Activated CD8-positive, alpha-beta T cell treated with anti-CD3 and anti-CD28 coated beads, Interleukin-2, amount 10 ng/mL, durations not matched to agents 7 days and 5 days (primary cell): ENCODE measurements around the gene USF1. TPM values are rescaled to one million over a fixed set of nuclear protein-coding genes. Genes with fewer than 3 reads are reported as not detected.

ENCODE experiments used
- ATAC-seq: fragments of 150-1000 bp; cut with Tn5 transposase; one replicate; pipeline ENCODE4 v1.10.0; 2021; ENCODE audit warnings: moderate library complexity
- CTCF ChIA-PET: fragments of 350-600 bp; sonication (Branson Sonifier 250); formaldehyde crosslinking; loops from one replicate; lab custom pipeline; 2021; ENCODE audit warnings: antibody characterized with exemption; lab: Charles Lee
- POLR2A ChIA-PET: fragments of 350-600 bp; sonication (Branson Sonifier 250); formaldehyde crosslinking; loops from one replicate; lab custom pipeline; 2021; ENCODE audit warnings: antibody characterized with exemption; lab: Charles Lee
- DNase-seq: peaks from one replicate; pipeline ENCODE4 v3.0.0-alpha.2; 2020
- H3K27ac Mint-ChIP-seq: one replicate; pipeline ENCODE4 v1.8.0; 2021; ENCODE audit warnings: mild to moderate bottlenecking, mixed read lengths
- H3K27me3 Mint-ChIP-seq: one replicate; pipeline ENCODE4 v1.8.0; 2021; ENCODE audit warnings: low read depth, mixed read lengths
- H3K36me3 Mint-ChIP-seq: one replicate; pipeline ENCODE4 v1.8.0; 2021; ENCODE audit warnings: low read depth, mixed read lengths
- H3K4me1 Mint-ChIP-seq: one replicate; pipeline ENCODE4 v1.8.0; 2021; ENCODE audit warnings: low read depth, mixed read lengths
- H3K4me3 Mint-ChIP-seq: one replicate; pipeline ENCODE4 v1.8.0; 2021; ENCODE audit warnings: mild to moderate bottlenecking, mixed read lengths
- H3K9me3 Mint-ChIP-seq: one replicate; pipeline ENCODE4 v1.8.0; 2022; ENCODE audit warnings: mixed read lengths; ENCODE audit not compliant: insufficient read depth
- total RNA-seq, 2 experiments: library from RNA; stranded (reverse); gene quantifications; one replicate each; pipeline ENCODE4 v1.2.3, GENCODE V29; 2021

USF1 gene
- 10 to 100 TPM; 81.6 to 83.2 TPM for total RNA-seq

- H3K27me3 Mint-ChIP-seq = no peaks in the 10 kb centered on the region
- POLR2A ChIA-PET = interaction anchor here (0.5 to 4.8 kb wide), 24 partner anchors 9 to 344 kb away, joined by 3 to 141 read pairs (median 7); partner anchors contain the start of genes ARHGAP30, CD48, DEDD and F11R
- no peaks in the 10 kb centered on the region for H3K9me3 Mint-ChIP-seq
Measured at GRCh38 chr1:161045736-161046604, at the start of gene USF1. TSS of gene USF1 (minus strand) at chr1:161045977. CDS start at chr1:161043275, 2,702 bp downstream.

GRCh38 chr1:161095230-161095629 is 49.5 kb upstream of the USF1 start:
- Mint-ChIP-seq H3K27ac (no peak overlapping the region), H3K27me3 (peaks cover 2% of the 10 kb centered on the region), H3K4me3 (no peak overlapping the region), H3K9me3 (no peaks in the 10 kb centered on the region), H3K4me1 (peaks cover 55% of the 10 kb centered on the region), H3K36me3 (peaks cover 14% of the 10 kb centered on the region)
- ChIA-PET CTCF (interaction anchor here (2.2 to 9.8 kb wide), 6 partner anchors 10 to 141 kb away, joined by 10 to 292 read pairs (median 35); partner anchors contain the start of genes ARHGAP30, ITLN2 and USF1), POLR2A (interaction anchor here (0.6 to 3.0 kb wide), 3 partner anchors 25 to 207 kb away, joined by 3 to 12 read pairs (median 4); partner anchors contain the start of gene ARHGAP30)
- ATAC-seq = no peak
- DNase-seq = no peak

More at GRCh38 chr1:161045736-161046604, at the start of gene USF1:
- CTCF ChIA-PET = interaction anchor here (0.5 to 10.7 kb wide), 22 partner anchors 11 to 321 kb away, joined by 3 to 114 read pairs (median 3); partner anchors contain the start of genes ARHGAP30, B4GALT3, F11R and KLHDC9
- H3K4me1 Mint-ChIP-seq = peaks cover 49% of the 10 kb centered on the region
- DNase-seq = peak; percentile 96
- H3K27ac Mint-ChIP-seq = peak within 1 kb of the TSS; percentile 99
- peak within 1 kb of the TSS; percentile 85 for H3K4me3 Mint-ChIP-seq
- H3K36me3 Mint-ChIP-seq = peaks cover 80% of the 10 kb centered on the region
- peak; percentile 68 for ATAC-seq

- H3K4me3 Mint-ChIP-seq = no peak overlapping the region
- H3K27me3 Mint-ChIP-seq = peaks cover 2% of the 10 kb centered on the region
- peaks cover 57% of the 10 kb centered on the region for H3K4me1 Mint-ChIP-seq
- H3K36me3 Mint-ChIP-seq = peaks cover 8% of the 10 kb centered on the region
- POLR2A ChIA-PET = interaction anchor here (0.9 to 3.0 kb wide), 2 partner anchors 24 to 29 kb away, joined by 4 to 12 read pairs; partner anchors contain the start of gene ARHGAP30
- no peak overlapping the region for H3K27ac Mint-ChIP-seq
- ATAC-seq (no peak), DNase-seq (no peak)
- no peaks in the 10 kb centered on the region for H3K9me3 Mint-ChIP-seq
- CTCF ChIA-PET = interaction anchor here (4.6 to 9.8 kb wide), 3 partner anchors 21 to 99 kb away, joined by 52 to 292 read pairs (median 100); partner anchors contain the start of genes ARHGAP30 and USF1
Measured at GRCh38 chr1:161094481-161094880, 48.7 kb upstream of the USF1 start.

- H3K4me3 Mint-ChIP-seq = no peak overlapping the region
- peak; percentile 33 for ATAC-seq
- DNase-seq = no peak
- no peaks in the 10 kb centered on the region for H3K9me3 Mint-ChIP-seq
- peak overlapping the region; percentile 27 for H3K27ac Mint-ChIP-seq
- peaks cover 2% of the 10 kb centered on the region for H3K27me3 Mint-ChIP-seq
- POLR2A ChIA-PET = interaction anchor here (1.3 to 3.0 kb wide), 3 partner anchors 22 to 47 kb away, joined by 4 to 12 read pairs (median 12); partner anchors contain the start of genes ARHGAP30 and USF1
- peaks cover 2% of the 10 kb centered on the region for H3K36me3 Mint-ChIP-seq
- H3K4me1 Mint-ChIP-seq = peaks cover 46% of the 10 kb centered on the region
- CTCF ChIA-PET = interaction anchor here (0.9 to 9.8 kb wide), 6 partner anchors 20 to 138 kb away, joined by 3 to 292 read pairs (median 5); partner anchors contain the start of genes ARHGAP30, ITLN2, NIT1 and PFDN2
Measured at GRCh38 chr1:161092621-161093028, 46.8 kb upstream of the USF1 start.

- Mint-ChIP-seq H3K4me3 (no peak overlapping the region), H3K4me1 (peaks cover 39% of the 10 kb centered on the region), H3K27ac (no peak overlapping the region), H3K9me3 (no peaks in the 10 kb centered on the region), H3K36me3 (no peaks in the 10 kb centered on the region), H3K27me3 (no peaks in the 10 kb centered on the region)
- no peak for ATAC-seq
- CTCF ChIA-PET = interaction anchor here (0.9 to 9.8 kb wide), 5 partner anchors 19 to 138 kb away, joined by 3 to 292 read pairs (median 4); partner anchors contain the start of genes ARHGAP30 and ITLN2
- POLR2A ChIA-PET = interaction anchor here (1.3 to 3.0 kb wide), 3 partner anchors 22 to 46 kb away, joined by 4 to 12 read pairs (median 12); partner anchors contain the start of genes ARHGAP30 and USF1
- DNase-seq = no peak
Measured at GRCh38 chr1:161091796-161092507, 46.2 kb upstream of the USF1 start.

GRCh38 chr1:161091093-161091492 is 45.3 kb upstream of the USF1 start:
- POLR2A ChIA-PET = no interaction called here
- CTCF ChIA-PET = no interaction called here
- Mint-ChIP-seq H3K27me3 (no peaks in the 10 kb centered on the region), H3K36me3 (no peaks in the 10 kb centered on the region), H3K27ac (no peak overlapping the region), H3K4me3 (no peak overlapping the region), H3K4me1 (peaks cover 31% of the 10 kb centered on the region), H3K9me3 (no peaks in the 10 kb centered on the region)
- DNase-seq = no peak
- ATAC-seq = no peak

- Mint-ChIP-seq H3K27me3 (no peaks in the 10 kb centered on the region), H3K36me3 (no peaks in the 10 kb centered on the region), H3K9me3 (no peaks in the 10 kb centered on the region), H3K27ac (no peak overlapping the region), H3K4me1 (peaks cover 31% of the 10 kb centered on the region), H3K4me3 (no peak overlapping the region)
- ChIA-PET CTCF (interaction anchor here (1.1 kb wide), 1 partner anchor 100 kb away, joined by 3 read pairs; no protein-coding TSS in a partner anchor), POLR2A (no interaction called here)
- ATAC-seq (peak; percentile 45), DNase-seq (no peak)
Measured at GRCh38 chr1:161090617-161091016, 44.8 kb upstream of the USF1 start.

GRCh38 chr1:161089938-161090337 is 44.2 kb upstream of the USF1 start:
- POLR2A ChIA-PET = no interaction called here
- H3K36me3 Mint-ChIP-seq = no peaks in the 10 kb centered on the region
- H3K4me1 Mint-ChIP-seq = peaks cover 31% of the 10 kb centered on the region
- H3K4me3 Mint-ChIP-seq = no peak overlapping the region
- no peak overlapping the region for H3K27ac Mint-ChIP-seq
- no peaks in the 10 kb centered on the region for H3K27me3 Mint-ChIP-seq
- H3K9me3 Mint-ChIP-seq = no peaks in the 10 kb centered on the region
- DNase-seq = no peak
- ATAC-seq = no peak
- CTCF ChIA-PET = interaction anchor here (1.1 to 2.4 kb wide), 4 partner anchors 8 to 99 kb away, joined by 3 to 5 read pairs (median 4); partner anchors contain the start of gene KLHDC9

- ATAC-seq (no peak), DNase-seq (no peak)
- Mint-ChIP-seq H3K27me3 (no peaks in the 10 kb centered on the region), H3K4me1 (peaks cover 31% of the 10 kb centered on the region), H3K9me3 (no peaks in the 10 kb centered on the region), H3K4me3 (no peak within 1 kb of the TSS), H3K36me3 (no peaks in the 10 kb centered on the region), H3K27ac (no peak within 1 kb of the TSS)
- ChIA-PET POLR2A (interaction anchor here (0.7 kb wide), 1 partner anchor 20 kb away, joined by 3 read pairs; the partner anchor contains the start of gene ARHGAP30), CTCF (interaction anchor here (1.1 to 2.4 kb wide), 6 partner anchors 8 to 99 kb away, joined by 3 to 6 read pairs (median 4); partner anchors contain the start of gene KLHDC9)
Measured at GRCh38 chr1:161089251-161089924, 43.6 kb upstream of the USF1 start, which contains the start of gene NECTIN4. TSS of gene NECTIN4 (minus strand) at chr1:161089558. CDS start at chr1:161089296, 262 bp downstream.

- Mint-ChIP-seq H3K27ac (no peak overlapping the region), H3K27me3 (no peaks in the 10 kb centered on the region), H3K36me3 (no peaks in the 10 kb centered on the region), H3K4me1 (peaks cover 29% of the 10 kb centered on the region), H3K9me3 (no peaks in the 10 kb centered on the region), H3K4me3 (no peak overlapping the region)
- CTCF ChIA-PET = interaction anchor here (1.2 to 2.4 kb wide), 4 partner anchors 8 to 91 kb away, joined by 3 to 6 read pairs (median 6); no protein-coding TSS in a partner anchor
- ATAC-seq (no peak), DNase-seq (no peak)
- POLR2A ChIA-PET = interaction anchor here (0.7 to 1.0 kb wide), 2 partner anchors 8 to 19 kb away, joined by 3 read pairs; partner anchors contain the start of gene ARHGAP30
Measured at GRCh38 chr1:161088587-161089110, 42.9 kb upstream of the USF1 start.
